SK-N-MC (cell line): Measurements from ENCODE around the gene SBNO1.

Source experiments
- EZH2 ChIP-seq: fragments of 200-600 bp; sonication (generic); IDR thresholded peaks from one replicate; pipeline ENCODE4 v1.6.1; 2017; ENCODE audit warnings: antibody characterized with exemption
- FOXP2 ChIP-seq: optimal IDR thresholded peaks from 2 replicates; pipeline ENCODE3; 2011; ENCODE audit warnings: mild to moderate bottlenecking, moderate library complexity; ENCODE audit not compliant: insufficient read depth; ENCODE audit errors: extremely low read length, control extremely low read depth
- POLR2AphosphoS5 ChIP-seq: IDR thresholded peaks from 2 replicates; pipeline ENCODE4 v1.6.1; 2012; ENCODE audit warnings: mild to moderate bottlenecking, low read depth, low read length, borderline replicate concordance

DNA sequence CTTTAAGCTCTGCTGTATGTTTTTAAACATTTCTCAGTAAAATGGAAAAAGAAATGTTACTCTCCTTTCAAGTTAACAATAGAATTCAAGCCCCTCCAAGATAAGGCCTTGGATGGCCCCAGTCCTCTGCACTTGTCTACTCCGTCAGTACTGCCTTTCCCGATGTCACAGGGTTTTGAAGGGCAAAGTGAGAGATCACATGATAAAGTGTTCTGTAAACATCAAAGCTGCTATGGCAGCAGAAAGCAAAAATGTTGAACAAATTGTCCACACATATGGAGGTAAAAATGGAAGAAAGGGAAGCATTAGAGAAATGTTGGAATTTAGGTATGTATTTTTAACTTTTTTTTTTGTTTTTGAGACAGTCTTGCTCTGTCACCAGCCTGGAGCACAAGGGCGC is 59.5 kb downstream of the SBNO1 start:
- TF ChIP-seq EZH2 (no peak), POLR2AphosphoS5 (no peak), FOXP2 (no peak)
